HEK293 (cell line): Measurements from ENCODE around the gene ZNF768.

Experiments
- CTCF ChIA-PET: fragments of 350-600 bp; formaldehyde crosslinking; extraction: SDS; loops from one replicate; lab custom pipeline; 2021; ENCODE audit warnings: antibody characterized with exemption; lab: Yijun Ruan, JAX
- POLR2A ChIA-PET: fragments of 300-600 bp; formaldehyde crosslinking; extraction: SDS; loops from one replicate; lab custom pipeline; 2020; ENCODE audit warnings: antibody characterized with exemption, inconsistent platforms; lab: Yijun Ruan, JAX
- H3K27ac ChIP-seq: fragments of 200-500 bp; sonication (Bioruptor generic); 2 replicates; pipeline ENCODE4 v1.5.1; 2014; ENCODE audit warnings: low read depth, low read length, control low read depth, inconsistent platforms; ENCODE audit errors: extremely low read depth
- H3K36me3 ChIP-seq, 2 experiments: fragments of 200-500 bp in 1 of 2; sonication (Bioruptor generic) in 1 of 2; 1 replicate in 1 of 2; 2 replicates in 1 of 2; pipeline ENCODE4 v1.5.1; 2014 to 2017; ENCODE audit warnings: inconsistent platforms in 2 of 2, low read length in 2 of 2; ENCODE audit not compliant: control insufficient read depth in 2 of 2, insufficient read depth in 1 of 2
- H3K4me1 ChIP-seq: fragments of 200-500 bp; sonication (Bioruptor generic); 2 replicates; pipeline ENCODE4 v1.5.1; 2014; ENCODE audit warnings: mild to moderate bottlenecking, low read length, inconsistent platforms; ENCODE audit not compliant: control insufficient read depth, insufficient read depth
- H3K4me3 ChIP-seq: 2 replicates; pipeline ENCODE4 v1.5.1; 2011; ENCODE audit warnings: low read depth, mild to moderate bottlenecking, control low read depth, low read length, moderate library complexity
- H3K9me3 ChIP-seq: fragments of 200-500 bp; sonication (Bioruptor generic); 2 replicates; pipeline ENCODE4 v1.5.1; 2014; ENCODE audit warnings: low read depth, low read length, inconsistent platforms; ENCODE audit not compliant: control insufficient read depth, insufficient read depth
- EGR2 ChIP-seq: fragments of 450-650 bp; formaldehyde crosslinking; IDR thresholded peaks from 2 replicates; pipeline ENCODE4 v1.5.1; 2016; ENCODE audit warnings: low read depth, missing biosample characterization, missing genetic modification characterization
- GLIS1 ChIP-seq: fragments of 450-650 bp; formaldehyde crosslinking; IDR thresholded peaks from 2 replicates; pipeline ENCODE4 v1.5.1; 2016; ENCODE audit warnings: missing biosample characterization, missing genetic modification characterization
- GLIS2 ChIP-seq: fragments of 450-650 bp; formaldehyde crosslinking; IDR thresholded peaks from 2 replicates; pipeline ENCODE4 v1.5.1; 2016; ENCODE audit warnings: missing biosample characterization, missing genetic modification characterization
- KLF1 ChIP-seq: fragments of 450-650 bp; formaldehyde crosslinking; IDR thresholded peaks from 2 replicates; pipeline ENCODE4 v1.5.1; 2016; ENCODE audit warnings: missing biosample characterization, missing genetic modification characterization
- KLF16 ChIP-seq: fragments of 450-650 bp; formaldehyde crosslinking; IDR thresholded peaks from 2 replicates; pipeline ENCODE4 v1.5.1; 2017; ENCODE audit warnings: missing biosample characterization, missing genetic modification characterization
- OSR2 ChIP-seq: fragments of 450-650 bp; formaldehyde crosslinking; IDR thresholded peaks from 2 replicates; pipeline ENCODE4 v1.5.1; 2016; ENCODE audit warnings: missing biosample characterization, missing genetic modification characterization
- PBX3 ChIP-seq: sonication (generic); formaldehyde crosslinking; IDR thresholded peaks from 2 replicates; pipeline ENCODE4 v1.8.1; 2022; ENCODE audit warnings: mild to moderate bottlenecking, moderate library complexity, missing genetic modification reagents
- RBAK ChIP-seq: fragments of 450-650 bp; formaldehyde crosslinking; IDR thresholded peaks from 2 replicates; pipeline ENCODE4 v1.5.1; 2016; ENCODE audit warnings: missing biosample characterization, missing genetic modification characterization
- SETDB1 ChIP-seq: IDR thresholded peaks from one replicate; pipeline ENCODE4 v1.6.1; 2017; ENCODE audit warnings: mild to moderate bottlenecking, low read length, moderate library complexity, mixed read lengths; ENCODE audit not compliant: insufficient read length
- SP7 ChIP-seq: fragments of 450-650 bp; formaldehyde crosslinking; IDR thresholded peaks from 2 replicates; pipeline ENCODE4 v1.5.1; 2016; ENCODE audit warnings: missing biosample characterization, missing genetic modification characterization
- ZBTB17 ChIP-seq: fragments of 450-650 bp; formaldehyde crosslinking; IDR thresholded peaks from 2 replicates; pipeline ENCODE4 v1.5.1; 2016; ENCODE audit warnings: missing biosample characterization, missing genetic modification characterization
- ZEB2 ChIP-seq: fragments of 450-650 bp; formaldehyde crosslinking; IDR thresholded peaks from 2 replicates; pipeline ENCODE4 v1.5.1; 2016; ENCODE audit warnings: missing biosample characterization, missing genetic modification characterization
- ZFHX2 ChIP-seq: fragments of 450-650 bp; formaldehyde crosslinking; conservative IDR thresholded peaks from 2 replicates; pipeline ENCODE4 v1.5.1; 2016; ENCODE audit warnings: missing biosample characterization, missing genetic modification characterization
- ZIC2 ChIP-seq: fragments of 450-650 bp; formaldehyde crosslinking; IDR thresholded peaks from 2 replicates; pipeline ENCODE4 v1.5.1; 2016; ENCODE audit warnings: missing biosample characterization, missing genetic modification characterization
- ZNF184 ChIP-seq: fragments of 450-650 bp; IDR thresholded peaks from 2 replicates; pipeline ENCODE4 v1.5.1; 2018; ENCODE audit warnings: missing biosample characterization, mild to moderate bottlenecking, missing genetic modification characterization
- ZNF23 ChIP-seq: fragments of 450-650 bp; formaldehyde crosslinking; IDR thresholded peaks from 2 replicates; pipeline ENCODE4 v1.5.1; 2016; ENCODE audit warnings: missing biosample characterization, missing genetic modification characterization, borderline replicate concordance
- ZNF266 ChIP-seq: fragments of 450-650 bp; formaldehyde crosslinking; IDR thresholded peaks from 2 replicates; pipeline ENCODE4 v1.5.1; 2016; ENCODE audit warnings: missing biosample characterization, missing genetic modification characterization, low read depth
- ZNF391 ChIP-seq: fragments of 450-650 bp; formaldehyde crosslinking; IDR thresholded peaks from 2 replicates; pipeline ENCODE4 v1.5.1; 2016; ENCODE audit warnings: low read depth, missing biosample characterization, missing genetic modification characterization, borderline replicate concordance
- ZNF398 ChIP-seq: fragments of 450-650 bp; formaldehyde crosslinking; IDR thresholded peaks from 2 replicates; pipeline ENCODE4 v1.5.1; 2017; ENCODE audit warnings: missing biosample characterization, missing genetic modification characterization
- ZNF449 ChIP-seq: fragments of 450-650 bp; formaldehyde crosslinking; IDR thresholded peaks from 2 replicates; pipeline ENCODE4 v1.5.1; 2017; ENCODE audit warnings: missing biosample characterization, mild to moderate bottlenecking, missing genetic modification characterization, moderate library complexity
- ZNF549 ChIP-seq: fragments of 450-650 bp; IDR thresholded peaks from 2 replicates; pipeline ENCODE4 v1.5.1; 2018; ENCODE audit warnings: missing biosample characterization, missing genetic modification characterization, mild to moderate bottlenecking, inconsistent platforms, moderate library complexity
- ZNF585B ChIP-seq: fragments of 450-650 bp; formaldehyde crosslinking; IDR thresholded peaks from 2 replicates; pipeline ENCODE4 v1.5.1; 2016; ENCODE audit warnings: missing biosample characterization, missing genetic modification characterization
- ZNF600 ChIP-seq: fragments of 450-650 bp; formaldehyde crosslinking; IDR thresholded peaks from 2 replicates; pipeline ENCODE4 v1.5.1; 2016; ENCODE audit warnings: missing biosample characterization, missing genetic modification characterization
- ZNF610 ChIP-seq: fragments of 450-650 bp; formaldehyde crosslinking; IDR thresholded peaks from 2 replicates; pipeline ENCODE4 v1.5.1; 2016; ENCODE audit warnings: missing biosample characterization, missing genetic modification characterization, borderline replicate concordance
- ZNF76 ChIP-seq: fragments of 450-650 bp; formaldehyde crosslinking; IDR thresholded peaks from 2 replicates; pipeline ENCODE4; 2016; ENCODE audit warnings: low read depth, missing biosample characterization, missing genetic modification characterization, borderline replicate concordance
- ZSCAN16 ChIP-seq: fragments of 450-650 bp; formaldehyde crosslinking; IDR thresholded peaks from 2 replicates; pipeline ENCODE4 v1.5.1; 2016; ENCODE audit warnings: missing biosample characterization, missing genetic modification characterization
- TF ChIP-seq, protein P1 (sequence below): fragments of 450-650 bp; formaldehyde crosslinking; IDR thresholded peaks from 2 replicates; pipeline ENCODE4 v1.5.1; 2017; ENCODE audit warnings: missing biosample characterization, missing genetic modification characterization
- TF ChIP-seq, protein P2 (sequence below): fragments of 450-650 bp; formaldehyde crosslinking; IDR thresholded peaks from 2 replicates; pipeline ENCODE4 v1.5.1; 2016; ENCODE audit warnings: missing biosample characterization, missing genetic modification characterization, low read depth

Gene ZNF768

GRCh38 chr16:30523768-30524574, 2.4 kb downstream of the ZNF768 start:
- ChIA-PET POLR2A (interaction anchor here (0.6 to 2.1 kb wide), 11 partner anchors 10 to 473 kb away, joined by 3 to 9 read pairs (median 4); partner anchors contain the start of genes CD2BP2, TBX6, ZNF688 and ZNF764), CTCF (interaction anchor here (1.3 kb wide), 1 partner anchor 75 kb away, joined by 3 read pairs; no protein-coding TSS in a partner anchor)
- Histone ChIP-seq H3K27ac (no peak overlapping the region), H3K9me3 (no peaks in the 10 kb centered on the region), H3K4me3 (no peak overlapping the region), H3K4me1 (peaks cover 9% of the 10 kb centered on the region), H3K36me3 (peaks cover 0 to 14% of the 10 kb centered on the region in 2 experiments; a peak in 1 of 3 replicates)
- TF ChIP-seq ZEB2 (tag by site-specific recombination) (0 out of 2 replicates have a peak, but pooled peaks have one; percentile 49), ZNF610 (tag by site-specific recombination) (0 out of 2 replicates have a peak, but pooled peaks have one; percentile 23), ZSCAN16 (tag by site-specific recombination) (no peak), SP7 (tag by site-specific recombination) (0 out of 2 replicates have a peak, but pooled peaks have one; percentile 29), KLF1 (tag by site-specific recombination) (no peak), ZNF266 (tag by site-specific recombination) (no peak), ZNF585B (tag by site-specific recombination) (no peak), ZNF549 (no peak), ZIC2 (tag by site-specific recombination) (peak; percentile 95), GLIS2 (tag by site-specific recombination) (peak; percentile 65), ZNF391 (0 out of 2 replicates have a peak, but pooled peaks have one; percentile 60), EGR2 (tag by site-specific recombination) (peak; percentile 92), KLF16 (tag by site-specific recombination) (no peak), ZNF600 (0 out of 2 replicates have a peak, but pooled peaks have one; percentile 35), OSR2 (tag by site-specific recombination) (peak; percentile 47), PBX3 (CRISPR knock-in tag) (no peak), ZFHX2 (peak; percentile 86), ZNF23 (tag by site-specific recombination) (no peak), ZNF184 (tag by site-specific recombination) (no peak), SETDB1 (no peak), ZNF76 (tag by site-specific recombination) (peak; percentile 87), GLIS1 (tag by site-specific recombination) (peak; percentile 35; the same call in 1 of the 2 replicates), ZNF449 (no peak), RBAK (tag by site-specific recombination) (no peak), ZNF398 (tag by site-specific recombination) (peak; percentile 48), ZBTB17 (tag by site-specific recombination) (peak; percentile 17; the same call in 1 of the 2 replicates)
- TF ChIP-seq, protein P1, sequence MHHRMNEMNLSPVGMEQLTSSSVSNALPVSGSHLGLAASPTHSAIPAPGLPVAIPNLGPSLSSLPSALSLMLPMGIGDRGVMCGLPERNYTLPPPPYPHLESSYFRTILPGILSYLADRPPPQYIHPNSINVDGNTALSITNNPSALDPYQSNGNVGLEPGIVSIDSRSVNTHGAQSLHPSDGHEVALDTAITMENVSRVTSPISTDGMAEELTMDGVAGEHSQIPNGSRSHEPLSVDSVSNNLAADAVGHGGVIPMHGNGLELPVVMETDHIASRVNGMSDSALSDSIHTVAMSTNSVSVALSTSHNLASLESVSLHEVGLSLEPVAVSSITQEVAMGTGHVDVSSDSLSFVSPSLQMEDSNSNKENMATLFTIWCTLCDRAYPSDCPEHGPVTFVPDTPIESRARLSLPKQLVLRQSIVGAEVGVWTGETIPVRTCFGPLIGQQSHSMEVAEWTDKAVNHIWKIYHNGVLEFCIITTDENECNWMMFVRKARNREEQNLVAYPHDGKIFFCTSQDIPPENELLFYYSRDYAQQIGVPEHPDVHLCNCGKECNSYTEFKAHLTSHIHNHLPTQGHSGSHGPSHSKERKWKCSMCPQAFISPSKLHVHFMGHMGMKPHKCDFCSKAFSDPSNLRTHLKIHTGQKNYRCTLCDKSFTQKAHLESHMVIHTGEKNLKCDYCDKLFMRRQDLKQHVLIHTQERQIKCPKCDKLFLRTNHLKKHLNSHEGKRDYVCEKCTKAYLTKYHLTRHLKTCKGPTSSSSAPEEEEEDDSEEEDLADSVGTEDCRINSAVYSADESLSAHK (tag by site-specific recombination), result 0 out of 2 replicates have a peak, but pooled peaks have one; percentile 20
- TF ChIP-seq, protein P2, sequence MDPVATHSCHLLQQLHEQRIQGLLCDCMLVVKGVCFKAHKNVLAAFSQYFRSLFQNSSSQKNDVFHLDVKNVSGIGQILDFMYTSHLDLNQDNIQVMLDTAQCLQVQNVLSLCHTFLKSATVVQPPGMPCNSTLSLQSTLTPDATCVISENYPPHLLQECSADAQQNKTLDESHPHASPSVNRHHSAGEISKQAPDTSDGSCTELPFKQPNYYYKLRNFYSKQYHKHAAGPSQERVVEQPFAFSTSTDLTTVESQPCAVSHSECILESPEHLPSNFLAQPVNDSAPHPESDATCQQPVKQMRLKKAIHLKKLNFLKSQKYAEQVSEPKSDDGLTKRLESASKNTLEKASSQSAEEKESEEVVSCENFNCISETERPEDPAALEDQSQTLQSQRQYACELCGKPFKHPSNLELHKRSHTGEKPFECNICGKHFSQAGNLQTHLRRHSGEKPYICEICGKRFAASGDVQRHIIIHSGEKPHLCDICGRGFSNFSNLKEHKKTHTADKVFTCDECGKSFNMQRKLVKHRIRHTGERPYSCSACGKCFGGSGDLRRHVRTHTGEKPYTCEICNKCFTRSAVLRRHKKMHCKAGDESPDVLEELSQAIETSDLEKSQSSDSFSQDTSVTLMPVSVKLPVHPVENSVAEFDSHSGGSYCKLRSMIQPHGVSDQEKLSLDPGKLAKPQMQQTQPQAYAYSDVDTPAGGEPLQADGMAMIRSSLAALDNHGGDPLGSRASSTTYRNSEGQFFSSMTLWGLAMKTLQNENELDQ, result no peak
